ENCODE results near the gene RAET1G. TPM values are rescaled to one million over a fixed set of nuclear protein-coding genes. Genes with fewer than 3 reads are reported as not detected.

Gene RAET1G
- total and polyA plus RNA-seq, 9 of the 15 experiments (the other 6 are each of a cell fraction or from before 2014, with no cell fraction given): 0.11 TPM; not detected in 8

DNA sequence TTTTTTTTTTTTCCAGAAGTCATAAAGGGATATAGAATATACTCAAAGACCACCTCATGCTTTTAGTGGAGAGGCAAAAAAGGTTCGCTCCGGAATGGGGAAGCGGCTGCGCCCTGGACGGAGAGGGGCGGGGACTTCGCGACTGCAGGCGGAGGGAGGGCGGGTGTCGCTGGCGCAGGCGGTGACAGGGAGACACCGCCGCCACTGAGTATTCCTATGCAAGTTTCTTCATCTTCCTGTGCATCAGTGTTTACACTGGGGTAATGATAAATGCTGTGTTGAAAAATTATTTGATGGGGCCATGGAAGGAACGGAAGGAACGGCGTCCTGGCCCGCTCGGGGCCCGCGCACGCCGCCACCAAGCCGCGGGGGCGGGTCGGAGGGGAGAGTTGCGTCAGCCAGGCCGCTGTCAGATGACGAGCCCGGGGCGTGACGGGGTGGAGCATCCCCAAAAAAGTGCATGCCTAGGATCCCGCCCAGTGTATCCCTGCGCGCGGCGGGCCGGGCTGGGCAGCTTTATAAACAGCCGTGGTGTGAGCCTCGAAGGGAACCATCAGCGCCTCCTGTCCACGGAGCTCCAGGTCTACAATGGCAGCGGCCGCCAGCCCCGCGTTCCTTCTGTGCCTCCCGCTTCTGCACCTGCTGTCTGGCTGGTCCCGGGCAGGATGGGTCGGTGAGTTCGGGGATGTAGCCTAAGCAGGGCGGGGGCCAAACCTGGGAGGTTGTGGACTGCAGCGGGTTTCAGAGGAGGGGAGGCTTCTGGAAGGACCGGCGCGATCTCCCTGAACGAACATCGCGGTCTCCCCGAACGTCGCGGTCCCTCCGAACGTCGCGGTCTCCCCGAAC lies 40.8 kb upstream of the RAET1G start, which contains the start of gene ULBP1 (continued):
- TF ChIP-seq, protein P1, sequence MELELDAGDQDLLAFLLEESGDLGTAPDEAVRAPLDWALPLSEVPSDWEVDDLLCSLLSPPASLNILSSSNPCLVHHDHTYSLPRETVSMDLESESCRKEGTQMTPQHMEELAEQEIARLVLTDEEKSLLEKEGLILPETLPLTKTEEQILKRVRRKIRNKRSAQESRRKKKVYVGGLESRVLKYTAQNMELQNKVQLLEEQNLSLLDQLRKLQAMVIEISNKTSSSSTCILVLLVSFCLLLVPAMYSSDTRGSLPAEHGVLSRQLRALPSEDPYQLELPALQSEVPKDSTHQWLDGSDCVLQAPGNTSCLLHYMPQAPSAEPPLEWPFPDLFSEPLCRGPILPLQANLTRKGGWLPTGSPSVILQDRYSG (tag; conservative IDR thresholded peaks at IDR 0.05; ENCODE audit: low read depth): no peak
- TF ChIP-seq CBX1 (IDR thresholded peaks at IDR 0.05; ENCODE audit: low read depth): peak; percentile 67; the same call in 1 of the 2 replicates
- no peak for TF ChIP-seq ZNF561 (CRISPR knock-in tag; conservative IDR thresholded peaks at IDR 0.05)
- TF ChIP-seq, protein P2, sequence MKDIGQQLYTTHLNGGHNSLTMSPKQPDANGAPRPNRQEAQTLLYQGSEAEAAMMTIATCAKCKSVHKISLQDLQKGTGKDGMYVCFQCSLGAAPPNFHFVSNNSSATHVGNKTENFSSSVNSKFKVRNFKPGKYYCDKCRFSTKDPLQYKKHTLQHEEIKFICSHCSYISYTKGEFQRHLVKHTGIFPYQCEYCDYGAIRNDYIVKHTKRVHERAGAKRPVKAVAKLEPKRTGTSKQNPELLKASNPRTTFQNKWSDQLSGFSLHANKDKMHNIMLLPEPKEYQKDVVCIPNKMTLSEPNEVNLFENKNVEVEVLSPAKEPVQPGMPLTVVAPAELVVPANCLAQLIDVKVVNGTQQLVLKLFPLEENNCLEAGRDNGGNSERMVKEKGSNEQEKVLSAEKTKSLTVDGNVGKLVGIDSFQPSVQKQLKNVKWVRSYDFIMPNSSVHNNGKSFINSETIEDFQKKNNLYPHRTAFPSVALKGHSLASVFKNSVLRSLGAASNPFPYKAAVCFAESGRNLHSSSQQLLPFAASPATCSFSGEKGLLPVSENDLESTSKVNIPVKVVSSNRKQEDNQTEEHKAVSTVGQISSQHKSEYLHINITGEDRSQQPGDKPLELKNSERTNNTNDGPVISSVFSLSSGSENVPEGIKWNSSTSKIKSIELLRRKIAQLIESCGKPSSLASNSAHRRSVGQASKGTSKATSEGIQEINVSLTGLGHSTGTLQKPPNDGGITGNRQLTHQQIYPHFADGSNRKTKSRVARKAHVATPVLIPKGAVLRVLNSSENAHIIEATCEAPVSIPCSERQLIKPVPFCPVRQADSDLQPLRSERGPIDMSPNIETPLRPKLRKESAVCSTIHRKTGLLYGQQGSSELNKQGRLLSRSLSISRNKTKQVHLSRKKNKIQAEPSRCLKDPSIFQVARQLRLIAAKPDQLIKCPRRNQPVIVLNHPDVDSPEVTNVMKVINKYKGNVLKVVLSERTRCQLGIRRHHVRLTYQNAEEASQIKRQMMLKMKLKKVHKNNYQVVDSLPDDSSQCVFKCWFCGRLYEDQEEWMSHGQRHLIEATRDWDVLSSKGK (CRISPR knock-in tag; IDR thresholded peaks at IDR 0.05): no peak
- no peak for TF ChIP-seq SMAD1 (IDR thresholded peaks at IDR 0.05; ENCODE audit: low read depth, low read length, partially characterized antibody)
- TF ChIP-seq U2AF2 (optimal IDR thresholded peaks at IDR 0.05; ENCODE audit: low read depth, low read length): no peak
- 0 out of 2 replicates have a peak, but pooled peaks have one; percentile 14 for TF ChIP-seq MAFK (IDR thresholded peaks at IDR 0.05; ENCODE audit: low read length)
- TF ChIP-seq, protein P3, sequence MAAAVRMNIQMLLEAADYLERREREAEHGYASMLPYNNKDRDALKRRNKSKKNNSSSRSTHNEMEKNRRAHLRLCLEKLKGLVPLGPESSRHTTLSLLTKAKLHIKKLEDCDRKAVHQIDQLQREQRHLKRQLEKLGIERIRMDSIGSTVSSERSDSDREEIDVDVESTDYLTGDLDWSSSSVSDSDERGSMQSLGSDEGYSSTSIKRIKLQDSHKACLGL (CRISPR knock-in tag; IDR thresholded peaks at IDR 0.05; ENCODE audit: borderline replicate concordance, poor library complexity, severe bottlenecking): peak; percentile 46
- TF ChIP-seq HMG20A (CRISPR knock-in tag; conservative IDR thresholded peaks at IDR 0.05): no peak
- TF ChIP-seq PHF21A (IDR thresholded peaks at IDR 0.05; ENCODE audit: borderline replicate concordance, low read depth): no peak
- no peak for TF ChIP-seq ZNF263 (CRISPR knock-in tag; IDR thresholded peaks at IDR 0.05; ENCODE audit: borderline replicate concordance)
- TF ChIP-seq GABPB2 (CRISPR knock-in tag; conservative IDR thresholded peaks at IDR 0.05): no peak
- 0 out of 4 replicates have a peak, but pooled peaks of 1 of the 2 experiments have one; percentile 27 for TF ChIP-seq KDM4B (IDR thresholded peaks at IDR 0.05; ENCODE audit: borderline replicate concordance in 2 of 2, low read depth in 1 of 2)
- TF ChIP-seq, protein P4, sequence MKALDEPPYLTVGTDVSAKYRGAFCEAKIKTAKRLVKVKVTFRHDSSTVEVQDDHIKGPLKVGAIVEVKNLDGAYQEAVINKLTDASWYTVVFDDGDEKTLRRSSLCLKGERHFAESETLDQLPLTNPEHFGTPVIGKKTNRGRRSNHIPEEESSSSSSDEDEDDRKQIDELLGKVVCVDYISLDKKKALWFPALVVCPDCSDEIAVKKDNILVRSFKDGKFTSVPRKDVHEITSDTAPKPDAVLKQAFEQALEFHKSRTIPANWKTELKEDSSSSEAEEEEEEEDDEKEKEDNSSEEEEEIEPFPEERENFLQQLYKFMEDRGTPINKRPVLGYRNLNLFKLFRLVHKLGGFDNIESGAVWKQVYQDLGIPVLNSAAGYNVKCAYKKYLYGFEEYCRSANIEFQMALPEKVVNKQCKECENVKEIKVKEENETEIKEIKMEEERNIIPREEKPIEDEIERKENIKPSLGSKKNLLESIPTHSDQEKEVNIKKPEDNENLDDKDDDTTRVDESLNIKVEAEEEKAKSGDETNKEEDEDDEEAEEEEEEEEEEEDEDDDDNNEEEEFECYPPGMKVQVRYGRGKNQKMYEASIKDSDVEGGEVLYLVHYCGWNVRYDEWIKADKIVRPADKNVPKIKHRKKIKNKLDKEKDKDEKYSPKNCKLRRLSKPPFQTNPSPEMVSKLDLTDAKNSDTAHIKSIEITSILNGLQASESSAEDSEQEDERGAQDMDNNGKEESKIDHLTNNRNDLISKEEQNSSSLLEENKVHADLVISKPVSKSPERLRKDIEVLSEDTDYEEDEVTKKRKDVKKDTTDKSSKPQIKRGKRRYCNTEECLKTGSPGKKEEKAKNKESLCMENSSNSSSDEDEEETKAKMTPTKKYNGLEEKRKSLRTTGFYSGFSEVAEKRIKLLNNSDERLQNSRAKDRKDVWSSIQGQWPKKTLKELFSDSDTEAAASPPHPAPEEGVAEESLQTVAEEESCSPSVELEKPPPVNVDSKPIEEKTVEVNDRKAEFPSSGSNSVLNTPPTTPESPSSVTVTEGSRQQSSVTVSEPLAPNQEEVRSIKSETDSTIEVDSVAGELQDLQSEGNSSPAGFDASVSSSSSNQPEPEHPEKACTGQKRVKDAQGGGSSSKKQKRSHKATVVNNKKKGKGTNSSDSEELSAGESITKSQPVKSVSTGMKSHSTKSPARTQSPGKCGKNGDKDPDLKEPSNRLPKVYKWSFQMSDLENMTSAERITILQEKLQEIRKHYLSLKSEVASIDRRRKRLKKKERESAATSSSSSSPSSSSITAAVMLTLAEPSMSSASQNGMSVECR (CRISPR knock-in tag; IDR thresholded peaks at IDR 0.05): peak; percentile 76
- TF ChIP-seq PHF20 (IDR thresholded peaks at IDR 0.05; ENCODE audit: partially characterized antibody): peak; percentile 60
